Amniotic epithelial cell (primary cell): Measurements from ENCODE around the gene TMEM156.
A peak's percentile ranks its signal among the peaks of the same experiment; 100 is the strongest.
"Not testable (repeated sequence)": the region's sequence is repeated elsewhere in the genome, so short reads cannot be mapped to it uniquely, and the experiment has no call there.

ENCODE experiments used
- DNase-seq: peaks from one replicate; pipeline ENCODE4 v3.0.0-alpha.2; 2010; ENCODE audit warnings: low read depth

TMEM156 gene

GRCh38 chr4:39043058-39043860 lies 11.1 kb upstream of the TMEM156 start:
- DNase-seq = peak; percentile 85

- peak; percentile 69 for DNase-seq
These were observed 10.2 kb upstream of the TMEM156 start for GRCh38 chr4:39042366-39042765.

GRCh38 chr4:39039108-39039507 lies 6.9 kb upstream of the TMEM156 start:
- DNase-seq = no peak

- DNase-seq = no peak
These were observed 5.7 kb upstream of the TMEM156 start for GRCh38 chr4:39037941-39038340.

GRCh38 chr4:39037491-39037825 lies 5.2 kb upstream of the TMEM156 start:
- peak; percentile 68 for DNase-seq

GRCh38 chr4:39036172-39036571 lies 4.0 kb upstream of the TMEM156 start:
- DNase-seq = peak; percentile 80

GRCh38 chr4:39031590-39032020 lies 604 bp downstream of the TMEM156 start:
- DNase-seq = not testable (repeated sequence)

GRCh38 chr4:39030725-39031124 lies 1.5 kb downstream of the TMEM156 start:
- peak; percentile 11 for DNase-seq

GRCh38 chr4:39029752-39030694 lies 2.2 kb downstream of the TMEM156 start:
- DNase-seq = no peak

GRCh38 chr4:39026096-39026495 lies 6.1 kb downstream of the TMEM156 start:
- DNase-seq = no peak

- DNase-seq = peak; percentile 89
These were observed 6.6 kb downstream of the TMEM156 start for GRCh38 chr4:39025552-39026085.

GRCh38 chr4:39024311-39024865 lies 7.8 kb downstream of the TMEM156 start:
- no peak for DNase-seq

- peak; percentile 57 for DNase-seq
These were observed 9.2 kb downstream of the TMEM156 start for GRCh38 chr4:39023059-39023458.

GRCh38 chr4:39022241-39022640 lies 10.0 kb downstream of the TMEM156 start:
- DNase-seq = no peak

GRCh38 chr4:39021631-39022030 lies 10.6 kb downstream of the TMEM156 start:
- DNase-seq = no peak

- no peak for DNase-seq
These were observed 12.1 kb downstream of the TMEM156 start for GRCh38 chr4:39020130-39020529.

- DNase-seq = no peak
These were observed 18.2 kb downstream of the TMEM156 start for GRCh38 chr4:39014028-39014427.

- no peak for DNase-seq
These were observed 27.5 kb downstream of the TMEM156 start for GRCh38 chr4:39004758-39005157.

GRCh38 chr4:39002058-39002457 lies 30.2 kb downstream of the TMEM156 start:
- DNase-seq = not testable (repeated sequence)

- peak; percentile 27 for DNase-seq
These were observed 36.6 kb downstream of the TMEM156 start for GRCh38 chr4:38995660-38996005.

- DNase-seq = no peak
These were observed 38.1 kb downstream of the TMEM156 start for GRCh38 chr4:38994135-38994534.

- DNase-seq = peak; percentile 7
These were observed 38.5 kb downstream of the TMEM156 start for GRCh38 chr4:38993683-38994082.
